Ovary (tissue), 3 donors: ENCODE measurements around the gene SLC22A15.

ENCODE experiments used
- CTCF ChIP-seq, 3 donors: fragments of 450-650 bp in 2 of 3; fragments of 200-600 bp in 1 of 3; IDR thresholded peaks; one replicate each; pipeline versions ENCODE4 v1.5.1 to v1.8.0; 2016 to 2022; ENCODE audit warnings: antibody characterized with exemption in 3 of 3, mild to moderate bottlenecking in 1 of 3
- EP300 ChIP-seq: sonication (generic); formaldehyde crosslinking; IDR thresholded peaks from one replicate; pipeline ENCODE4 v1.6.1; 2017; ENCODE audit warnings: antibody characterized with exemption
- POLR2A ChIP-seq: fragments of 450-650 bp; IDR thresholded peaks from one replicate; pipeline ENCODE4 v1.6.1; 2017; ENCODE audit warnings: antibody characterized with exemption, mild to moderate bottlenecking, moderate library complexity
- donor health status: DM: no; HTN: no; CAD: no.

- TF ChIP-seq CTCF (IDR thresholded peaks at IDR 0.05) (no peak), POLR2A (no peak), EP300 (no peak)
Observed at GRCh38 chr1:116044071-116044470, 67.8 kb downstream of the SLC22A15 start.
